ENCODE data around the gene TTYH3. TPM values are rescaled to one million over a fixed set of nuclear protein-coding genes. Genes with fewer than 3 reads are reported as not detected.

TTYH3 gene
- total RNA-seq, 3 donors from 2014 or later (not counting 1 experiment from before 2014, with no cell fraction given): 38.3 to 47.1 (median 42.4) TPM

DNA sequence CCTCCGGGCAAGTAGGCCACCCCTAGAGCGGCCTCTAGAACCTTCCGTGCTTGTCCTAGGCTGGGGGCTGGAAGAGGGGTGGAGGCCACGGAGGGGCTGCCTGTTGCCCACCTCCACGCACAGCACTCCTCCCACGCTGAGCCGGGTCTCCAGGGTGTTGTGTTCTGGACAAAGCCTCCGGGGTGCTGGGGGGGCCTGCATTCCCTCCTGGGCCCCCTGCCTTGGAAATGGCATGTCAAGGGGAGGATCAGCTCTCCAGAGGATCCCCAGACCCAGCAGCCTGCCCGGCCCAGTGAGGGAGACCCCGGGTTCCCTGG, 8.1 kb upstream of the TTYH3 start:
- no peaks in the 10 kb centered on the region for H3K4me1 Mint-ChIP-seq
- Histone ChIP-seq H3K4me1 (ENCODE audit: control insufficient read depth, insufficient read depth, low read length) (no peaks in the 10 kb centered on the region), H3K9me3 (ENCODE audit: control insufficient read depth, insufficient read depth, low read length) (no peaks in the 10 kb centered on the region), H3K27ac (ENCODE audit: low read length) (no peak overlapping the region), H3K4me3 (ENCODE audit: low read length) (no peak overlapping the region), H3K27me3 (ENCODE audit: control insufficient read depth, insufficient read depth, low read length) (no peaks in the 10 kb centered on the region), H3K36me3 (ENCODE audit: control insufficient read depth, insufficient read depth, low read length) (no peaks in the 10 kb centered on the region)
- no peak overlapping the region for H3K27ac Mint-ChIP-seq
- no peak overlapping the region for H3K4me3 Mint-ChIP-seq
- no peaks in the 10 kb centered on the region for H3K36me3 Mint-ChIP-seq
- intact Hi-C loops (cut with micrococcal nuclease): no loop called here
- H3K27me3 Mint-ChIP-seq (ENCODE audit: low read depth in 2 of 2): peaks cover 0 to 2% of the 10 kb centered on the region in 2 donors
- DNase-seq (no peak), ATAC-seq (no peak)
- H3K9me3 Mint-ChIP-seq: no peaks in the 10 kb centered on the region
- WGBS (ENCODE audit: insufficient coverage): 94% methylated on average over 10 of the region's 10 CpGs
- TF ChIP-seq, protein P1, sequence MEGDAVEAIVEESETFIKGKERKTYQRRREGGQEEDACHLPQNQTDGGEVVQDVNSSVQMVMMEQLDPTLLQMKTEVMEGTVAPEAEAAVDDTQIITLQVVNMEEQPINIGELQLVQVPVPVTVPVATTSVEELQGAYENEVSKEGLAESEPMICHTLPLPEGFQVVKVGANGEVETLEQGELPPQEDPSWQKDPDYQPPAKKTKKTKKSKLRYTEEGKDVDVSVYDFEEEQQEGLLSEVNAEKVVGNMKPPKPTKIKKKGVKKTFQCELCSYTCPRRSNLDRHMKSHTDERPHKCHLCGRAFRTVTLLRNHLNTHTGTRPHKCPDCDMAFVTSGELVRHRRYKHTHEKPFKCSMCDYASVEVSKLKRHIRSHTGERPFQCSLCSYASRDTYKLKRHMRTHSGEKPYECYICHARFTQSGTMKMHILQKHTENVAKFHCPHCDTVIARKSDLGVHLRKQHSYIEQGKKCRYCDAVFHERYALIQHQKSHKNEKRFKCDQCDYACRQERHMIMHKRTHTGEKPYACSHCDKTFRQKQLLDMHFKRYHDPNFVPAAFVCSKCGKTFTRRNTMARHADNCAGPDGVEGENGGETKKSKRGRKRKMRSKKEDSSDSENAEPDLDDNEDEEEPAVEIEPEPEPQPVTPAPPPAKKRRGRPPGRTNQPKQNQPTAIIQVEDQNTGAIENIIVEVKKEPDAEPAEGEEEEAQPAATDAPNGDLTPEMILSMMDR (IDR thresholded peaks at IDR 0.05): no peak

DNA sequence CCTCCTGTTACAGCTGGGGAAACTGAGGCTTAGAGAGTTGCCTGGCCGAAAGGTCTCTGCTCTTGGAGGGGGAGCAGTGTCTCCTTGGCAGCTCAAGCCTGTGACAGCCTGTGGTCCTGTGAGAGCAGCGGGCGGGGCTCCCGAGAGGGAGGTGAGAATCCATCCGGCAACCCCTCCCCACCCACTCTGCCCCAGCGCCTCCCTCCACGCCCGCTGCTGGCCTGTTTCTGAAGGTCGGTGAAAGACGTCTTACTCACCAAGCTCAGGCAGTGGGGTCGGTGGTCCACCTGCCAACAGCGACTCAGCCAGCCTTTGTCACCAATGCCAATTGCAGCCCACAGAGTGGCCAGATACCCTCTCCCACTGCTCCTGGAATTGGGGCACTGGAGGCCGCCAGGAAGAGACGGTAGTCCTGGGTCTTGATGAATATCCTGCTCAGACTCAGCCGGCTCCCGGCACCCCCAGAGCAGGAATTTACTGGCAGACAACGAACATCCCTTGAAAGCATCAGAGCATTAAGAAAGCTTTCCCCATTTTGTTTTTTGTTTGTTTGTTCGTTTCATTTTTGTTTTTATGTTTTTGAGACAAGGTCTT, 7.4 kb upstream of the TTYH3 start:
- peaks cover 0 to 2% of the 10 kb centered on the region in 2 donors for H3K27me3 Mint-ChIP-seq (ENCODE audit: low read depth in 2 of 2)
- Histone ChIP-seq H3K4me1 (ENCODE audit: control insufficient read depth, insufficient read depth, low read length) (no peaks in the 10 kb centered on the region), H3K4me3 (ENCODE audit: low read length) (no peak overlapping the region), H3K27ac (ENCODE audit: low read length) (no peak overlapping the region), H3K27me3 (ENCODE audit: control insufficient read depth, insufficient read depth, low read length) (no peaks in the 10 kb centered on the region), H3K36me3 (ENCODE audit: control insufficient read depth, insufficient read depth, low read length) (no peaks in the 10 kb centered on the region), H3K9me3 (ENCODE audit: control insufficient read depth, insufficient read depth, low read length) (no peaks in the 10 kb centered on the region)
- DNase-seq (no peak), ATAC-seq (no peak)
- TF ChIP-seq, protein P1 (IDR thresholded peaks at IDR 0.05): no peak
- H3K27ac Mint-ChIP-seq: no peak overlapping the region
- no peaks in the 10 kb centered on the region for H3K4me1 Mint-ChIP-seq
- no peaks in the 10 kb centered on the region for H3K9me3 Mint-ChIP-seq
- H3K4me3 Mint-ChIP-seq: no peak overlapping the region
- 83% methylated on average over 17 of the region's 18 CpGs for WGBS (ENCODE audit: insufficient coverage)
- no peaks in the 10 kb centered on the region for H3K36me3 Mint-ChIP-seq
- intact Hi-C loops (cut with micrococcal nuclease): no loop called here

DNA sequence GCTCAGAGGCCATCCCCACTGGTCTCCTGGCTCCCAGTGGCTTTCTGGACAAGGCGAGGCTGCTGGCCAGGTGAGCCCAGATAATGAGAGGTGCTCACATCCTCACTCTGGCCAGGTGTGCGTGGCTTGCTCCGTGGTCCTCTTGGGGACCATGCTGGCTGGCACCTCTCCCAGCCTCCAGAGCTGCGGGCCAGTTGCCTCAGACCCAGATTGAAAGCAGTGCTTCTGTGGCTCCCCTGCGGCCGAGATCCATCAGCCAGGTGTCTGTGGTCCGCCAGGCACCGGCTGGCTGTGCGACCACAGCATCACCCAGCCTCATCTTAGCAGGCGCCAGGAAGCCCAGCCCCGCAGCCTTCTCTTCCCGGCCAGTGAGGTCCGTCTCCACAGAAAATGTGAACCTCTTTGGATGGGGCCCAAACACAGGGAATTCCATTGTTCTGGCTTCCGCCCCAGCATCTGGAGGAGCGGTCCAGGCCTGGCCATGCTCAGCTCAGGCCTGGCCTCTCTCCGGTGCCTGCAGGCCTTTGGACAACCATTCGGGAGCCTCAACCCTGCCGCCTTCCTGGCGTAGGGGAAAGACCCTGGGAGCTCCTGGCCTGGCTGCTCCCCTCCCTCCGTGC, 5.2 kb upstream of the TTYH3 start:
- H3K4me1 ChIP-seq (ENCODE audit: control insufficient read depth, insufficient read depth, low read length): peaks cover 5% of the 10 kb centered on the region
- Mint-ChIP-seq H3K4me1 (peaks cover 5 to 6% of the 10 kb centered on the region in 2 donors), H3K9me3 (no peaks in the 10 kb centered on the region), H3K4me3 (no peak overlapping the region), H3K27me3 (ENCODE audit: low read depth in 2 of 2) (no peaks in the 10 kb centered on the region), H3K27ac (no peak overlapping the region), H3K36me3 (no peaks in the 10 kb centered on the region)
- no peaks in the 10 kb centered on the region for H3K27me3 ChIP-seq (ENCODE audit: control insufficient read depth, insufficient read depth, low read length)
- intact Hi-C loops (cut with micrococcal nuclease): no loop called here
- TF ChIP-seq, protein P1 (IDR thresholded peaks at IDR 0.05): no peak
- H3K27ac ChIP-seq (ENCODE audit: low read length): no peak overlapping the region
- H3K9me3 ChIP-seq (ENCODE audit: control insufficient read depth, insufficient read depth, low read length): no peaks in the 10 kb centered on the region
- DNase-seq (no peak), ATAC-seq (no peak)
- no peak overlapping the region for H3K4me3 ChIP-seq (ENCODE audit: low read length)
- WGBS (ENCODE audit: insufficient coverage): 54% methylated on average over 19 of the region's 20 CpGs
- H3K36me3 ChIP-seq (ENCODE audit: control insufficient read depth, insufficient read depth, low read length): no peaks in the 10 kb centered on the region
